GM12875 (cell line): ENCODE results near the gene UBE2G2.

Experiments
- H3K4me3 ChIP-seq: one replicate; pipeline ENCODE4 v1.5.1; 2011; ENCODE audit warnings: low read depth, low read length, control low read depth
- TF ChIP-seq, protein P1 (sequence below): IDR thresholded peaks from 2 replicates; pipeline ENCODE4 v1.5.1; 2011; ENCODE audit warnings: low read depth, mild to moderate bottlenecking, control low read depth, inconsistent platforms, low read length, moderate library complexity, borderline replicate concordance; ENCODE audit not compliant: insufficient read depth

The UBE2G2 gene

DNA sequence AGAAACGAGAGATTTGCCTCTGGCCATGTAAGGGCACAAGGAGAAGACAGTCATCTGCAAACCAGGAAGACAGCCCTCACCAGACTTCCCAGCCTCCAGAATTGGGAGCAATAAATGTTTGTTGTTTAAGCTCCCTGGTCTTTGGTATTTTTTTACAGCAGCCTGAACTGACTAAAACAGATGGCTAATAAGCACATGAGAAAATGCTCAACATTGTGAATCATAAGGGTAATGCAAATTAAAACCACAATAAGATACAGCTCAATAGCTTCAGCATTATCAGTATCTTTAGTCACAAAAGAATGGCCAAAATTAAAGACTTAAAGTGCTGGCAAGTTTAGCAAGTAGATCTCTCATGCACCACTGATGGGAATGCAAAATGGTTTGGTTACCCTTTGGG, 11.7 kb downstream of the UBE2G2 start:
- TF ChIP-seq, protein P1, sequence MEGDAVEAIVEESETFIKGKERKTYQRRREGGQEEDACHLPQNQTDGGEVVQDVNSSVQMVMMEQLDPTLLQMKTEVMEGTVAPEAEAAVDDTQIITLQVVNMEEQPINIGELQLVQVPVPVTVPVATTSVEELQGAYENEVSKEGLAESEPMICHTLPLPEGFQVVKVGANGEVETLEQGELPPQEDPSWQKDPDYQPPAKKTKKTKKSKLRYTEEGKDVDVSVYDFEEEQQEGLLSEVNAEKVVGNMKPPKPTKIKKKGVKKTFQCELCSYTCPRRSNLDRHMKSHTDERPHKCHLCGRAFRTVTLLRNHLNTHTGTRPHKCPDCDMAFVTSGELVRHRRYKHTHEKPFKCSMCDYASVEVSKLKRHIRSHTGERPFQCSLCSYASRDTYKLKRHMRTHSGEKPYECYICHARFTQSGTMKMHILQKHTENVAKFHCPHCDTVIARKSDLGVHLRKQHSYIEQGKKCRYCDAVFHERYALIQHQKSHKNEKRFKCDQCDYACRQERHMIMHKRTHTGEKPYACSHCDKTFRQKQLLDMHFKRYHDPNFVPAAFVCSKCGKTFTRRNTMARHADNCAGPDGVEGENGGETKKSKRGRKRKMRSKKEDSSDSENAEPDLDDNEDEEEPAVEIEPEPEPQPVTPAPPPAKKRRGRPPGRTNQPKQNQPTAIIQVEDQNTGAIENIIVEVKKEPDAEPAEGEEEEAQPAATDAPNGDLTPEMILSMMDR, result no peak
- H3K4me3 ChIP-seq, result no peak overlapping the region

DNA sequence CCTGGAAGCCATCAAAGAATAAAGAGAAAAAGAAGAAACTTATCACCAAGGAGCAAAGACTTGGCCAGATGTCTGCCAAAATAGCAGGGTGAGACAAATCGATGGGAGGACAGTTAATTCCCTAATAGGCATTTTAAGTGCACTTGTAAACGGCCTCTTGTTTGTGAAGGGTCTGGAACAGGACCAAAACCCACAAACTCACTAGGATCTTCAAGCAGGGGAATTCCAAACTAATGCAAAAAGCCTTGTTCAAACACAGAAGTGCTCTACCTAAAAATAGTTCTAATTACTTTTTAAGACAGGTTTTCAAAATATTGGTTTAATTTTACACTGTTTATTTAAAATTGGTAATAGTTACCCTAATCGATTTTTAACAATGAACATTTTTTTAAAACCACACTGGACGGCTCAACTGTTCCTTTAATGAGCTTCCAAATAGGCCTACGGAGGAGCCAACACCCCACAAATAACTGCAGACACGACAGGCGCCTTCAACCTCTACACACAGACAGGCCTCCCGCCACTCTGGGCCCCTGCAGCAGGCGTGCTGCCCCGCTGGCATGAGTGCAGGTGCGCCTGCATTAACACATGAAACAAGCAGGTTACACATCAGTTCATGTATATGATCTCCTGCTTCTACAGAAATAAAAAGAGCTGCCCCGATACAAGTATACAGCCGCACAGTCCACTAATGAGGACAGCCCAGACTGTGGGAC, 15.8 kb downstream of the UBE2G2 start:
- no peak overlapping the region for H3K4me3 ChIP-seq
- TF ChIP-seq, protein P1, result no peak

DNA sequence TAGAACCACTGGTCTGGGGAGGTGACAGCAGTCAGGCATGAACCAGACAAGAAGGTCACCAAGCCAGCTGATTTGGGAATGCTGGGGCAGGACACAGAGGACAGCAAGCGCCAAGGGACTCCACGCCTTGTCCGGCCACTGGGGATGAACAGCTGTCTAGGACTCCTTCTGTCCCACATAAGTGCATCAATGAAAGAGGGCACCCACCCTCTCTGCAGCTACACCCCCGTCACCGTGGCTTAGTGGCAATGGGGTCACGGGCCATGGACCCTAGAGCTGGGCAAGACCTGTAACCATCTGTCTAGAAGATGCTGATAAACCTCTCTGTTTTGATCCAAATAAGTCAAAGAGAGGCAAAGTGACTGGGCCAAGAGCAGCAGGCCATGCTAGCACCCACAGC, 16.8 kb downstream of the UBE2G2 start:
- TF ChIP-seq, protein P1, result no peak
- H3K4me3 ChIP-seq, result no peak overlapping the region

DNA sequence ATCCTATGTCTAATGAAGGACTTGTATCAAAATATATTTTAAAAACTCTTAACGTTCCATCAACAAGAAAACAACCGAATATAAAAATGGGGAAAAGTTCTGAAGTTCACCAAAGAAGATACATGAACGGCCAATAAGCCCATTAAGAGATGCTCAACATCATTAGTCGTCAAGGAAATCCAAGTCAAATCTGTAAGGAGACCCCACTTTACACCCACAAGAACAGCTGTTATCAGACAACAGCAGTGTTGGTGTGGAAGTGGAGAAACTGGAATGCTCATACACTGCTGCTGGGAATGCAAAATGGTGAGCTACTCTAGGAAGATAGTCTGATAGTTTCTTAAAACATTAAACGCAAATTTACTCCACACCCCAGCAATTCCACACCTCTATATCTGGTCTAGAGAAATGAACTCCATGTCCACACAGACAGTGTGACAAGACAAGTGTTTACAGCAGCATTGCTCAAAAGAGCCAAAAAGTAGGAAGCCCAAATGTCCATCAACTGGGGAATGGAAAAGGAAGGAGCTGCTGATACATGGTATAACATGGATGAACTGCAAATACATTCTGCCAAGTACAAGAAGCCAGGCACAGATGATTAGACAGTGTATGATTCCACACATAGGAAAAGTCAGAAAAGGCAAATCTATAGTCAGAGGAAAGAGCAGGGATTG, 18.5 kb downstream of the UBE2G2 start:
- H3K4me3 ChIP-seq, result no peak overlapping the region
- TF ChIP-seq, protein P1, result no peak

DNA sequence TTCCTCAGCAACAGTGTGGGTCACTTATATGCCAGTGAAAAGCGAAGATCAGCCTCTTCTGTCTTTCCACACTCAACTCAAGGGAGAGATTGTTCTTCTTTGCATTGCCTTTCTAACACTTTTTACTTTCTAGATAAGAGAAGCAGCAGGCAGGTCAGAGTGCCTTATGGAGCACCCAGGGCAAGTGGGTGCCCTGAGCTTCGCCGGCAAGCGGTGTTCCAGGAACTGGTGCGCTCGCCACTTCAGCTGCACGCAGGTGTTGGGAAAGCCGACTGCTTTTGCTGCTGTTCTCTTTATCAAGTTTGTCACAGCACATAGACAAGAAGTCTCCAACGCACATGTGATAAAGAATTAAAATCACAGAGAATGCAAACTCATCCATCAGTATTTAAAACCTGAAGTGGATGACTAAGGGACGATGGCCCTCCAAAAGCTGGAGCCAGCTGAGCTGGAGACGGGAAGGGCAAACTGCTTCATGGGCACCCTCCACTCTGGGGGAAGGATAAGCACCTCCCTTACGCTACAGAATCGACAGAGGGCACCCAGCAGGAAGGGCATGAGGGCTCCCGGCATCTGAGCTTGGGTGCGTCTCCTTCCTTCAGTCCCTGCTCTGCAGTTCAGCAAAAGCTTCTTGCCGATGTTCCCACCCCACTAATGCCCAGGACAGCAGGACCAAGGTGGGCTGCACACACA, 20.7 kb downstream of the UBE2G2 start:
- TF ChIP-seq, protein P1, result no peak
- H3K4me3 ChIP-seq, result no peak overlapping the region

DNA sequence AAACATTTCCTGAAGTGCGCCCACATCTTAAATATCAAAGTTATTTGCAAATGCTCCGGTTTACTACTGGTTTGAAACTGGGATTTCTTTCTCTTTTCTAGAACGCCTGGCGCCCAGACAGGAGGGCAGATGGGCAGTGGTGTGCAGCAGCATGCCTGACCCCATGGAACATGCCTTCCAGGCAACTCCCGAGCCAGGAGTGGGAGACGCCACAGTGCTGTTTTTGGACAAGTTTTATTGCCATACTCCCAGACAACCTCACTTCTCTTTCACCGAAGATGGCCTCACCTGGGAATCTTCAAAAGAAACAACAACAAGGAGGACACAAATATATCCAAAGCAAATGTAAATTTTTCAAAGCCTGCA, 21.5 kb downstream of the UBE2G2 start:
- no peak overlapping the region for H3K4me3 ChIP-seq
- TF ChIP-seq, protein P1, result no peak

DNA sequence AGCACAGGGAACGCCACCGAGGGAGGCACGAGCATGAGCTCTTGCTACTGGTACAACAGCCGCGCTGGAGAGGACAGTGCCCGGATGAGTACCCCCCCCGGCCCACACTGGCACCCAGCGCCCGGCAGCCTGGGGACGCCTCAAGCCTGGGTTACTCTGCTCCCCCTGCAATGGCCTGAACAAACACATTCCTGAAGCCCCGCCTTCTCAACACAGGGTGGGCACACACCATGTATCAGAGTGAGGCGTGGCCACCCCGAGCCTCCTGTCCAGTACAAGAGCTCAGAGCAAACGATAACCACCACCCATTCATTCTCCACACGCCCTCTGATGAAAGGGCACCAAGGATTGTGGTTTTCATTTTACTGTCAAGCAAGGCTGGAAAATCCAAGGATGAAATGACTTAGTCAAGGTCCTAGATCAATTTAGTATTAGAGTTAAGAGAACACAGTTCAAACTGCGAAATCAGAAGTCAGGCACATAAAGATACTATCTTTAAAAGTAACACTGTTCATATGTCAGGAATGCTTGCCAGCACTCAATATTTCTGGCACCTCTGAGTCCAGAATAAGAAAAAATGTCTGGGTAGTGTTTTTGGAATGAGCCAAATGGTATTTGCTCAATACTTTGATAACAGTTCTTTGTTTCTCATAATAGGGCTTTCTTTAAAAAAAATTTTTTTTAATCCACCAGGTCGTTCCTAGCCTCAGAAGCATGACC, 22.0 kb downstream of the UBE2G2 start:
- TF ChIP-seq, protein P1, result no peak
- H3K4me3 ChIP-seq, result no peak overlapping the region
